DMS 273 (cell line): ENCODE measurements around the gene REEP5.

Experiments used
- DNase-seq: peaks from one replicate; lab custom pipeline; 2025; ENCODE audit not compliant: unreplicated experiment; lab: John Stamatoyannopoulos, UW

REEP5 gene

DNA sequence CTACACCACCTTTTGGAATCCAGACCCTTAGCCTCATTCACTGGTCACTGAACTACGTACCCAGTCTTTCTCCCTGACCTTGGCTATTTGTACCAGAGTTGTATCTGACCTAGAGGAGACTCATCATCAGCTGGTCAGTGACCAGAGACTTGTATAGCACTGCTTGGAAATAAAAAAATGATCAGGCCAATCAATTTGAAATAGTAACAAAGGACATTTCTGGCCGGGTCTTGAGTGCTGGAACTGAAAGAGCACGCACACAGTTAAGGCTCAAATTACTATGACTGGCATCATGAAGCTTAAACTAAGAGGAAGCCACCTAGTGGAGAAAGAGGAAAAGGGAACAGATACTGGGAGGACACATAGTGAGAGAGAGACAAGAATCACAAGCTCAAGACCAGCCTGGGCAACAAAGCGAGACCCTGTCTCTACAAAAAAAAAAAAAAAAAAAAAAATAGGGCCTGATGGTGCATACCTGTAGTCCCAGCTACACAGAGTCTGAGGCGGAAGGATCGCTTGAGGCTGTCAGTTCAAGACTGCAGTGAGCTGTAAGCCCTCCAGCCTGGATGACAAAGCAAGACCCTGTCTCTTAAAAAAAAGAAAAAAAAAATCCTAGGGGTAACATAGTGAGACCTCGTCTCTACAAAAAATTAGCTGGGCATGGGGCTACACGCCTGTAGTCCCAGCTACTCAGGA is 73.8 kb downstream of the REEP5 start:
- DNase-seq: peak; percentile 86

- DNase-seq: no peak
Observed at GRCh38 chr5:112847306-112847705, 74.7 kb downstream of the REEP5 start.

- DNase-seq: no peak
Observed at GRCh38 chr5:112846556-112846955, 75.5 kb downstream of the REEP5 start.

DNA sequence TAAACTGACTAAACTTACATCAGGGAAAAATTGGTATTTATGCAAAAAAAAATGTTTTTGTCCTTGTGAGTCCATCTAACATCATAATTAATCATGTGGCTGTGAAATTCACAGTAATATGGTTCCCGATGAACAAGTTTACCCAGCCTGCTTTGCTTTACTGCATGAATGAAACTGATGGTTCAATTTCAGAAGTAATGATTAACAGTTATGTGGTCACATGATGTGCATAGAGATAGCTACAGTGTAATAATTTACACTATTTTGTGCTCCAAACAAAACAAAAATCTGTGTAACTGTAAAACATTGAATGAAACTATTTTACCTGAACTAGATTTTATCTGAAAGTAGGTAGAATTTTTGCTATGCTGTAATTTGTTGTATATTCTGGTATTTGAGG is 77.5 kb downstream of the REEP5 start:
- DNase-seq: no peak

DNA sequence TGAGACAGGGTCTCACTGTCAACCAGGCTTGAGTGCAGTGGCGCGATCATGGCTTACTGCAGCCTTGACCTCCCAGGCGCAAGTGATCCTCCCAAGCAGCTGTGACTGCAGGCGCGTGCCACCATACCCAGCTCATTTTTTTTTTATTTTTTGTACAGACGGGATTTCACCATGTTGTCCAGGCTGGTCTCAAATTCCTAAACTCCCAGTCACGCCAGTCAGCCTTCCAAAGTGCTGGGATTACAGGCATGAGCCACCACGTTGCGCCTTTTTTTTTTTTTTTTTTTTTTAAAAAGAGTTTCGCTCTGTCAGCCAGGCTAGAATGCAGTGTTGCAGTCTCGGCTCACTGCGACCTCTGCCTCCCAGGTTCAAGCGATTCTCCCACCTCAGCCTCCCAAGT is 88.1 kb downstream of the REEP5 start:
- DNase-seq: no peak

GRCh38 chr5:112830378-112830777 is 91.6 kb downstream of the REEP5 start:
- no peak for DNase-seq
